ENCODE measurements around the gene KCNJ12.
"Not testable (repeated sequence)": the region's sequence is repeated elsewhere in the genome, so short reads cannot be mapped to it uniquely, and the experiment has no call there.

The KCNJ12 gene

GRCh38 chr17:21456449-21456848 lies 80.3 kb downstream of the KCNJ12 start:
- peaks cover 8 to 10% of the 10 kb centered on the region in 2 donors for H3K4me1 Mint-ChIP-seq (ENCODE audit: low read depth in 2 of 2)
- peaks cover 5 to 44% of the 10 kb centered on the region in 2 donors for H3K27me3 Mint-ChIP-seq
- H3K4me3 Mint-ChIP-seq; ATAC-seq (replicated peaks); DNase-seq; H3K27ac Mint-ChIP-seq; H3K9me3 Mint-ChIP-seq; H3K36me3 Mint-ChIP-seq (ENCODE audit: insufficient read depth): not testable (repeated sequence)

- DNase-seq (peak; percentile 89 to 93 (median 92)), ATAC-seq (replicated peaks) (peak; percentile 86)
- H3K4me1 Mint-ChIP-seq (ENCODE audit: low read depth in 2 of 2) = peaks cover 7 to 10% of the 10 kb centered on the region in 2 donors
- no peak overlapping the region for H3K4me3 Mint-ChIP-seq
- H3K9me3 Mint-ChIP-seq = no peaks in the 10 kb centered on the region
- no peaks in the 10 kb centered on the region for H3K36me3 Mint-ChIP-seq (ENCODE audit: insufficient read depth)
- peak overlapping the region; percentile 44 to 53 for H3K27ac Mint-ChIP-seq
- peaks cover 5 to 43% of the 10 kb centered on the region in 2 donors for H3K27me3 Mint-ChIP-seq
Observed at GRCh38 chr17:21457051-21458026, 81.2 kb downstream of the KCNJ12 start.

DNA sequence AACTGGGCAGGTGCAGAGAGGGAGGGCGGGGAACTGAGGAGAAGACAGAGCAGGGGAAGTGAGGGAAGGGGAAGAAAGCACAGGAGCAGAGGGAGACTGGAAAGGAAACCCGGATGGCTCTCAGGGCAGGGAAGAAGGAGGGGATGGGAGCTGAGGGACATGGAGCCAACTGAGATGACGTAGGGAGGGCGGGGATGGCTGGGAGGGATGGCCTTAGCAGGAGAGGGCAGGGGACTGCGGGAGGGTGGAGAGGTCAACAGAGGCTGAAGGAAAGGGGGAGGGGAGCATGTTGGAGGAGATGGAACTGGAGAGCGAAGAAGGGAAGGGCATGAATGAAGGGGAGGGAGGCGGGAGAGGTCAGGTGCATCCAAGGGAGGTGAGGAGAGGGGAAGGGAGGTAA lies 81.9 kb downstream of the KCNJ12 start:
- Mint-ChIP-seq H3K4me3 (no peak overlapping the region), H3K27me3 (peaks cover 5 to 36% of the 10 kb centered on the region in 2 donors), H3K36me3 (ENCODE audit: insufficient read depth) (no peaks in the 10 kb centered on the region), H3K9me3 (no peaks in the 10 kb centered on the region), H3K4me1 (ENCODE audit: low read depth in 2 of 2) (peaks cover 13% of the 10 kb centered on the region in 2 donors), H3K27ac (peak overlapping the region; percentile 10 to 44)
- ATAC-seq (replicated peaks) (no peak), DNase-seq (no peak)

GRCh38 chr17:21459536-21459935 lies 83.4 kb downstream of the KCNJ12 start:
- Mint-ChIP-seq H3K27ac (no peak overlapping the region), H3K36me3 (ENCODE audit: insufficient read depth) (no peaks in the 10 kb centered on the region)
- no peak for ATAC-seq (replicated peaks)

DNA sequence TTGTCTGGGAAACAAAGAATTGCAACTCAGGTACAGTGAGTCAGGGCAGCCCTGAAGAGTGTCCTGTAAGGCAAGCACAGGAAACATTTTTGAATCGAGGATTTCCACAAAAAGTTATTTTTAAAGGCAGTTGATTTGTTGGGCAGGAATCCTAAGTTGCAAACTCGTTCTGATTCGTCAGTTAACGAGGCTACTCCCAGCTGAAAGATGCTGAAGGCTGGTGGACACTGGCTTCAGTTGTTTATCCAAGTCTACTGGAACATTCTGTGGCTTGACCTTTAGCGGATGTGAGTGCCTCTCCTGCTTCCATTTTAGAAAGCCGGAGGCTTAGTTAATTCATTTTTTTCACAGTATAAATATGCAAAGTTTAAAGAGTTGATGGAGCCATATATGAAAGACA lies 84.2 kb downstream of the KCNJ12 start:
- DNase-seq = no peak
- peaks cover 19% of the 10 kb centered on the region in 2 donors for H3K4me1 Mint-ChIP-seq (ENCODE audit: low read depth in 2 of 2)
- H3K27ac Mint-ChIP-seq = no peak overlapping the region
- H3K9me3 Mint-ChIP-seq = no peaks in the 10 kb centered on the region
- H3K4me3 Mint-ChIP-seq = no peak overlapping the region
- H3K27me3 Mint-ChIP-seq = peaks cover 12 to 32% of the 10 kb centered on the region in 2 donors
- ATAC-seq (replicated peaks) = no peak
- no peaks in the 10 kb centered on the region for H3K36me3 Mint-ChIP-seq (ENCODE audit: insufficient read depth)

More at GRCh38 chr17:21459536-21459935, 83.4 kb downstream of the KCNJ12 start:
- H3K27me3 Mint-ChIP-seq = peaks cover 11 to 35% of the 10 kb centered on the region in 2 donors
- H3K4me1 Mint-ChIP-seq (ENCODE audit: low read depth in 2 of 2) = peaks cover 19% of the 10 kb centered on the region in 2 donors
- no peak for DNase-seq
- no peaks in the 10 kb centered on the region for H3K9me3 Mint-ChIP-seq
- H3K4me3 Mint-ChIP-seq = no peak overlapping the region

DNA sequence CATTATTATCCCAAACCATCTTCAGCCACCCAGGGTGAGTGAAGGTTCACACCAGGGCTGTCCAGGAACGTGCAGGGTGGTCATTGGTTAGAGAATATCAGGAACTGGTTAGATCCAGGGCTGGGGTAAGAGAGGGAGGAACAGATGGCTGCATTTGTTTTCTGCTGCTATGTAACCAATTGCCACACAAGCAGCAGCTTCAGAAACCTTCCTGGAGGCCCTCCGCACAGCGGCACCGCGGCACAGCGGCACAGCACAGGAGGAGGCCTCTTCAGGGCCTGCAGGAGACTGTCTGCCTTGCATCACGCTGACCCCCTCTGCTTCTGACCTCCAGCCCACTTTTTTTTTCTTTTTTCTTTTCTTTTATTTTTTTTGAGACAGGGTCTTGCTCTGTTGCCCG lies 86.1 kb downstream of the KCNJ12 start:
- no peak overlapping the region for H3K4me3 Mint-ChIP-seq
- no peaks in the 10 kb centered on the region for H3K36me3 Mint-ChIP-seq (ENCODE audit: insufficient read depth)
- no peak for DNase-seq
- ATAC-seq (replicated peaks) = no peak
- H3K27me3 Mint-ChIP-seq = peaks cover 12 to 27% of the 10 kb centered on the region in 2 donors
- H3K27ac Mint-ChIP-seq = no peak overlapping the region
- peaks cover 13 to 17% of the 10 kb centered on the region in 2 donors for H3K4me1 Mint-ChIP-seq (ENCODE audit: low read depth in 2 of 2)
- no peaks in the 10 kb centered on the region for H3K9me3 Mint-ChIP-seq

GRCh38 chr17:21463204-21463661 lies 87.1 kb downstream of the KCNJ12 start:
- Mint-ChIP-seq H3K4me1 (ENCODE audit: low read depth in 2 of 2) (peaks cover 9 to 13% of the 10 kb centered on the region in 2 donors), H3K36me3 (ENCODE audit: insufficient read depth) (no peaks in the 10 kb centered on the region), H3K27me3 (peaks cover 12 to 33% of the 10 kb centered on the region in 2 donors), H3K4me3 (peak overlapping the region in 1 of 2 donors; percentile 41), H3K27ac (peak overlapping the region; percentile 57 to 79), H3K9me3 (no peaks in the 10 kb centered on the region)
- DNase-seq = no peak
- peak; percentile 94 for ATAC-seq (replicated peaks)

DNA sequence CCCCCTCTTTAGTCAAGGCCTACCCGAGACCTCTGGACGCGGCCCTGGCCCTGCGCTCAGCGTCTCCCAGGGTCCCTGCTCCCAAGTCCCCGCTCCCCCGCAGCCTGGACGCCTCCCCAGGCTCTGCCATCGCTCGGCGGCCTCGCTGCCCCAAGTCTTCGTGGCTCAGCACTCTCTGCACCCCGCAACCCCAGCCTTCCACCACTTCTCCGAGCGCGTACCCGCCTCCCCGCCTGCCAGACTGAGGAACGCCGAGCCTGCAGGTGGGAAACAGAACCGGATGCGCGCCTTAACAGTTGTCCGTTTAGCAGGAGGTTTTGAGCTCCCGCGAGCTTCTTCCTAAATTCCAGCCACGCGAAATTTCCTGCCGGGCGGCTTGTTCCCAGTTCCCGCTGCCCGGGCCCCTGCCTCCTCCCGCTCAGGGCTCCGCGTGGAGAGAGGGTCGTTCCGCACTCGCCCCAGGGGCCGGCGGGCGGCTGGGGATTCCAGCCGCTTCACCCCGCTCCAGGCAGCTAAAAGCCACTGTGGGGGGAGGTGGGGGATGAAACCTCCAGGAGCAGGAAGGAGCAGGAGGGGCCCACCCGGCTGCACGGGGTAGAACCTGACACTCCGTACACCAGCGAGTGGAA lies 87.7 kb downstream of the KCNJ12 start:
- H3K27ac Mint-ChIP-seq = peak overlapping the region; percentile 9 to 85
- peaks cover 12 to 30% of the 10 kb centered on the region in 2 donors for H3K27me3 Mint-ChIP-seq
- H3K4me1 Mint-ChIP-seq (ENCODE audit: low read depth in 2 of 2) = peaks cover 9 to 13% of the 10 kb centered on the region in 2 donors
- H3K36me3 Mint-ChIP-seq (ENCODE audit: insufficient read depth) = no peaks in the 10 kb centered on the region
- H3K4me3 Mint-ChIP-seq = peak overlapping the region in 1 of 2 donors; percentile 41
- DNase-seq (no peak), ATAC-seq (replicated peaks) (no peak)
- H3K9me3 Mint-ChIP-seq = no peaks in the 10 kb centered on the region

DNA sequence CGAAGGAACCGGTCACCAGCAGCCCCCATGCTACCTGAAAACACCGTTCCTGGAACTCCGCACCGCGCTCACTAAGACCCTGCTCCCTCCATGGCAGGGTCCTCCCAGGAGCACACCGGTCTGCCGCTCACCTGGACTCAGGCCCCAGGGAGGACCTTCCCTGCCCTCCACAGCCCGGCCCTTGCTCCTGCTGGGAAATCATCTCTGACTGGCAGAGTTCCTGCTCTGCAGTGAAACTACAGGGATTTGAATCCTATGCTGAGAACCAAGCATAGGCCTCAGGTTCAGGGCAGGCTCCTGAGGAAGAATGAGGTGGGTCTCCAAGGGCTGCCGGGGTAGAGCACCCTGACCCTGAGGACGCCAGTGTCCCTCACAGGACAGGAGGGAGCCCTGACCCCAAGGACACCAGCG lies 88.5 kb downstream of the KCNJ12 start:
- H3K4me3 Mint-ChIP-seq = peak overlapping the region in 1 of 2 donors; percentile 24
- no peak for DNase-seq
- H3K27me3 Mint-ChIP-seq = peaks cover 12 to 30% of the 10 kb centered on the region in 2 donors
- H3K9me3 Mint-ChIP-seq = no peaks in the 10 kb centered on the region
- H3K4me1 Mint-ChIP-seq (ENCODE audit: low read depth in 2 of 2) = peaks cover 9 to 13% of the 10 kb centered on the region in 2 donors
- ATAC-seq (replicated peaks) = no peak
- no peaks in the 10 kb centered on the region for H3K36me3 Mint-ChIP-seq (ENCODE audit: insufficient read depth)
- H3K27ac Mint-ChIP-seq = peak overlapping the region; percentile 9 to 85

GRCh38 chr17:21466550-21466949 lies 90.4 kb downstream of the KCNJ12 start:
- Mint-ChIP-seq H3K27ac (peak overlapping the region in 1 of 2 donors; percentile 6), H3K4me3 (no peak overlapping the region), H3K36me3 (ENCODE audit: insufficient read depth) (no peaks in the 10 kb centered on the region), H3K27me3 (peaks cover 17 to 30% of the 10 kb centered on the region in 2 donors), H3K9me3 (no peaks in the 10 kb centered on the region), H3K4me1 (ENCODE audit: low read depth in 2 of 2) (peaks cover 9 to 13% of the 10 kb centered on the region in 2 donors)
- DNase-seq = no peak
- ATAC-seq (replicated peaks) = no peak

DNA sequence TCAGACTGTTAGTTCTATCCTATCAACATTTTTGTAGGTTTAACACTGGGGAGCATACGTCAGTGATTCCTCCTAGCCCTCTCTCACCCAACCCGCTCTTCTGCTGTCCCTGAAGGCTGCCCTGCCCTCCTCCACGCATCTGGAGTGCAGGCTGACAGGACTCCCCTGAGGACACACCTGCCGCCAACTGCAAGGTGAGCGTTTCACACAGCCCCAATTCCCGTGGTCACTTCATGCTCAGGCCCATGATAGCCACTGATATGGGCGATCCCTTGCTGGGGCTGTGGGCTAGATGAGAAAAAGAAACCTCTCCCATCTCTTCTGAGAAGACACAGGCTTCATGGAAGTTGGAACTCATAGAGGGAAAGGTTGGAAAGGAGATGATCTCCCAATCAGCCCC lies 91.0 kb downstream of the KCNJ12 start:
- H3K4me3 Mint-ChIP-seq = no peak overlapping the region
- peaks cover 9 to 13% of the 10 kb centered on the region in 2 donors for H3K4me1 Mint-ChIP-seq (ENCODE audit: low read depth in 2 of 2)
- no peaks in the 10 kb centered on the region for H3K36me3 Mint-ChIP-seq (ENCODE audit: insufficient read depth)

GRCh38 chr17:21467739-21468490 lies 91.8 kb downstream of the KCNJ12 start:
- no peak for DNase-seq
- Mint-ChIP-seq H3K27ac (no peak overlapping the region), H3K9me3 (no peaks in the 10 kb centered on the region), H3K27me3 (peaks cover 17 to 35% of the 10 kb centered on the region in 2 donors), H3K4me1 (ENCODE audit: low read depth in 2 of 2) (peaks cover 7 to 8% of the 10 kb centered on the region in 2 donors), H3K36me3 (ENCODE audit: insufficient read depth) (no peaks in the 10 kb centered on the region), H3K4me3 (no peak overlapping the region)
- ATAC-seq (replicated peaks) = no peak

More for the DNA sequence above, 91.0 kb downstream of the KCNJ12 start:
- H3K27me3 Mint-ChIP-seq = peaks cover 17 to 33% of the 10 kb centered on the region in 2 donors
- ATAC-seq (replicated peaks) (no peak), DNase-seq (no peak)
- H3K9me3 Mint-ChIP-seq = no peaks in the 10 kb centered on the region
- peak overlapping the region in 1 of 2 donors; percentile 6 for H3K27ac Mint-ChIP-seq

All from effector memory CD8-positive, alpha-beta T cell (primary cell).